ENCODE measurements around the gene FABP6.

DNA sequence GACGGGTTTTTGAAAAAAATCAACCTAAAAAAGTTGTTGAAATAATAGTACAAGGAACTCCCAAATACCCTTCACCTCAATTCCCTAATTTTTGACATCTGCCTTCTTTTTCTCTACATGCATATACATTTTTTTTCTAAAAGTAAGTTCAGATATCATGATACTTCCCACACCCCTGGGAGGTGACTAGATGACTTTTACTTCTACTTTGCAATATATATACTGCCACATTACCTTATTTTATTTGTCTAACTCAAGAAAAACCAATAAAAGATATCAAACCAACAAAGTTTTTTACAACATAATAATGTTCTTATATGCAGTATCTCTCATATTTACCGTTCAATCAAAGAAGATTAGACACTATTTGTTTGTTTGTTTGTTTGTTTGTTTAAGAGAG is 52.0 kb downstream of the FABP6 start:
- TF ChIP-seq, protein P1, sequence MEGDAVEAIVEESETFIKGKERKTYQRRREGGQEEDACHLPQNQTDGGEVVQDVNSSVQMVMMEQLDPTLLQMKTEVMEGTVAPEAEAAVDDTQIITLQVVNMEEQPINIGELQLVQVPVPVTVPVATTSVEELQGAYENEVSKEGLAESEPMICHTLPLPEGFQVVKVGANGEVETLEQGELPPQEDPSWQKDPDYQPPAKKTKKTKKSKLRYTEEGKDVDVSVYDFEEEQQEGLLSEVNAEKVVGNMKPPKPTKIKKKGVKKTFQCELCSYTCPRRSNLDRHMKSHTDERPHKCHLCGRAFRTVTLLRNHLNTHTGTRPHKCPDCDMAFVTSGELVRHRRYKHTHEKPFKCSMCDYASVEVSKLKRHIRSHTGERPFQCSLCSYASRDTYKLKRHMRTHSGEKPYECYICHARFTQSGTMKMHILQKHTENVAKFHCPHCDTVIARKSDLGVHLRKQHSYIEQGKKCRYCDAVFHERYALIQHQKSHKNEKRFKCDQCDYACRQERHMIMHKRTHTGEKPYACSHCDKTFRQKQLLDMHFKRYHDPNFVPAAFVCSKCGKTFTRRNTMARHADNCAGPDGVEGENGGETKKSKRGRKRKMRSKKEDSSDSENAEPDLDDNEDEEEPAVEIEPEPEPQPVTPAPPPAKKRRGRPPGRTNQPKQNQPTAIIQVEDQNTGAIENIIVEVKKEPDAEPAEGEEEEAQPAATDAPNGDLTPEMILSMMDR (IDR thresholded peaks at IDR 0.05) = no peak
- no peak for TF ChIP-seq EZH2 (IDR thresholded peaks at IDR 0.05)
- no peak for TF ChIP-seq EZH2phosphoT487 (IDR thresholded peaks at IDR 0.05)
